ENCODE data around the gene SMG7.

SMG7 gene

DNA sequence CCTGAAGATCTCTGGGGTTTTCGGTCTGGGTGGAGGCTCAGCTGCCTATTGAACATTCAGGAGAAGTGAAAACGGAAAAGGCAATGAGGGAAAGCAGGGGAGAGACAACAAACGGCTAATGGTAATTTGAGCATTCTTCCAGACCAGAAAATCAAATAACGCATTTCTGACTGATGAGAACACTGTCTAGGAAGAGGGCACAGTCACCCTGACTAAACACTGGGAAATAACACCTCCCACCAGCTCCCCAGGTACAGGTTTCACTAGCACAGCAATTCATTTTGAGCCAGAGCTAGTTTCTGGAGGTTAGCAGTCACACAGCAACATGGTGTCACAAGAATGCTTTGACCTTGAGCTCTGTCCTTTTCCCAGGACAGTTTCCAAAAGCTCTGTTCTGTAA lies 96.8 kb downstream of the SMG7 start:
- DNase-seq = no peak

DNA sequence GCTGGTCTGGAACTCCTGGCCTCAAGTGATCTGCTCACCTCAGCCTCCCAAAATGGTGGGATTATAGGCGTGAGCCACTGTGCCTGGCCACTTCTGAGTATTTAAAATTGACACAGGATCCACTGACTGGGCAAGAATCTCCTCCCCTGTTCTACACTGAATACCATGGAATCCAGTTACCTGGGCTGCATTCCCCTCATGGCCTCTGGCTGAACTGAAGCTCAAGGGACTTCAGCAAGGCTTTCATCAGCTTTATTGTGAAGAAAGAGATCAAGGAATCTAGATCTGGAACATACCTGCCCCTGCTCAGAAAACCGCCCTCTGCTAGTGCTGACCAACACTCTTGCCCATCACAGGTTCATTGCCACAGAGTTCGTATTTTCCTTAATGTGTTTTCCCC lies 97.5 kb downstream of the SMG7 start:
- no peak for DNase-seq

GRCh38 chr1:183570451-183570850 lies 98.2 kb downstream of the SMG7 start:
- DNase-seq = no peak

DNA sequence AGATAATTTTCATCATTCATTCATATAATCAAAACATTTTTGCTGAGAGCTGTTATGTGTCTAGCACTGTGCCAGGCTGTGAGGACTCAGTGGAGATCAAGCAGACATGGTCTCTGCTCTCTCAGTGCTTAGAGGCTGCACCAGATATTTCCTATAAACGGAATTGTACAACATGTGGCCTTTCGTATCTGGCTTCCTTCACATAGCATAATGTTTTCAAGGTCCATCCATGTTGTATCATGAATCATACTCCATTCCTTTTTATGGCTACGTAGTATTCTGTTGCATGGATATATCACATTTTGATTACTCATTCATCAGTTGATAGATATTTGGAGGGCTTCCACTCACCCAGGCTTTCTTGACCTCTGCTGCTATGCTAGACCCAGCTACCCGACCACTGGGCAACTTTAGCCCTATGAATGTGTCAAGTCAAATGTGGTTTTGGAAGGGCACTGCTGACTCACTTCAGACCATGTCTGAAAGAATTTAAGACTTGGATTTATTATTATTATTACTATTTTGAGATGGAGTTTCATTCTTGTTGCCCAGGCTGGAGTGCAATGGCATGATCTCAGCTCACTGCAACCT lies 99.5 kb downstream of the SMG7 start:
- DNase-seq = no peak

DNA sequence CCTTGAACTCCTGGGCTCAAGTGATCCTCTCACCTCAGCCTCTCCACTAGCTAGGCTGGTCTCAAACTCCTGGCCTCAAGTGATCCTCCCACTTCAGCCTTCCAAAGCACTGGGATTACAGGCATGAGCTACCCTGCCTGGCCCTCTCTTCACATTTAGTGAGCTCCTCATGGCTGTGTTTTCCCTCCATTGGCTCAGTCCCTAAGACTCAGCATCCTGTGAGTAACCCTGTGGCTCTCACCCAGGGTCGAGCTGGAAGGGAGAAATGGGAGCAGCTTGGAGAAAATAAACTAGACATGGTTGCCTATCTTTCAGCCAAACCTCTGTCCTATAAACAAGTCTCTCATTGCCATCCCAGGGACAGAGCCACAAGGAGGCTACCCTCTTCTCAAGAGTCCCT lies 100.4 kb downstream of the SMG7 start:
- DNase-seq = no peak

- DNase-seq = no peak
Observed at GRCh38 chr1:183575606-183576005, 103.3 kb downstream of the SMG7 start.

DNA sequence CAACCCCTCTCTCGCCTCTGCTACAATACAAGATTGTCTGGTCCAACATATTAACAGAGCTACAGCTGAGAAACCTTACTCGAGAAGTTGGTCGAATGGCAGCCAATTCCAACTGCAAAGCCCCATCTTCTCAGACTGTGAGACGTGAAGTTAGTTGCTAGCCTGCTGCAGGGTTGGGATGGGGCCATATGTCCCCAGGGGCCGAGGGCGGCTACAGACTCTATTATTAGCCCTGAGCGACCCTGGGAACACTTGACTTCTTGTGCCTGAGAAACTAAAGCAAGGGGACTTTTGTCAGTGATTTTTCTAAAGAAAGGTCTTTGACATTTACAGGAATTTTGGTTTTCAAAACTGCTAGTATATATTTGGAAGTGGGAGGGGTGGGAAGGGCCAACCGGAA lies 104.2 kb downstream of the SMG7 start:
- no peak for DNase-seq

DNA sequence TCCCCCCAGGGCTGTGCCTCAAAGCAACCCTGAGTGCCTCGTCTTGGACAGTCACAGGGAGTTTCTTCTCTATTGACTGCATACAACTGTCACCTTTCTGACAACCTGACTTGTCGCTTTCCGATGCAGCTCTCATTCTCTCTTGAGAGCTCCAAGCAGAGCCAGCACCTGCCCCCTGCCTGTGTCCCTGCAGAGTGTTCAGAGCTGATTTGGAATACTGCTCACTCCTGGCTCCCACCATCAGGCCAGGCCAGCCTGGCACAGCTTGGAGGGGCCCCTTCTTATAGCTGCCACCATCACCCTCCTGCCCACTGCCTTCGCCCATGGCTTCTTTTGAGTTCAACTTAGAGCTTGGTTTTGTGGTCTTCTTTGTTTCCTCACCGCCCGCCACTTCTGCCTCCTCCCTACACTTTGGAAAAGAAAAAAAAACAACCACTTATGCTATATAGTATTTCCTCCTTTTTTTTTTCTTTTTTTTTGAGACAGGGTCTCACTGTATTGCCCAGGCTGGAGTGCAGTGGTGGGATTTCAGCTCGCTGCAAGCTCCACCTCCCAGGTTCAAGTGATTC lies 105.7 kb downstream of the SMG7 start:
- DNase-seq = no peak

- no peak for DNase-seq
Observed at GRCh38 chr1:183578856-183579255, 106.6 kb downstream of the SMG7 start.

- peak; percentile 16 for DNase-seq
Observed at GRCh38 chr1:183580281-183580682, 108.0 kb downstream of the SMG7 start.

DNA sequence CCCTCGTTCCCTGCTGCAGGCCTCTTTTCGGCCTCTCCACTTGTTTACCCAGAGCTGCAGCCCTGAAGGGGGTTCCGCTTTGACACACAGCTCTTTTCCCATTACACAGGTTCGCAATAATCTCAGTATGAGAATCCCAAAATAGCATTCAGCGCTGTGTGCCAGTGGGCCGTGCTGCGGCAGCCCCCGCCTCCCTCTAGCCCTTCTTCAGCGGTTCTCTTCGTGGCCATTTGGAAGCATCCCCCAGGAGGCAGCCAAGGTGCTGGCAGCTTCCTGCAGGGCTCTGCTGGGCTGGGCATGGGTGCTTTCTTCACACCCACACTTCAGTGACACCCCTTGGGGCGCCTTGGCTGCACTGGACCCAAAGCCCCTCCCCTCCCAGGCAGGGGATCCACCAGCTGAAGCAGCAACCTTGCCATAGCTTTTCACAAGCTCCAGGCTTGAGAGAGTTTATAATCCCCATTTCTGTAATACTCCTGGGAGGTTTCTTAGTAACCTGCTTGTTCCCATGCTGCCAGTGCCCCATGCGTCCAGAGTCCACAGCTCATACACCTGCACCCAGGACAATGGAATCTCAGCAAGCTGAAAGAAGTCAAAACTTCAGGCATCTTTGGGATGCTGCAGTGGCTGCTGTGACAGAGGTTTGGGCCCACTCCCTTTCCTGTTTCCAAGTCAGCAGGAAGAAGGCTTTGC lies 109.9 kb downstream of the SMG7 start:
- no peak for DNase-seq

DNA sequence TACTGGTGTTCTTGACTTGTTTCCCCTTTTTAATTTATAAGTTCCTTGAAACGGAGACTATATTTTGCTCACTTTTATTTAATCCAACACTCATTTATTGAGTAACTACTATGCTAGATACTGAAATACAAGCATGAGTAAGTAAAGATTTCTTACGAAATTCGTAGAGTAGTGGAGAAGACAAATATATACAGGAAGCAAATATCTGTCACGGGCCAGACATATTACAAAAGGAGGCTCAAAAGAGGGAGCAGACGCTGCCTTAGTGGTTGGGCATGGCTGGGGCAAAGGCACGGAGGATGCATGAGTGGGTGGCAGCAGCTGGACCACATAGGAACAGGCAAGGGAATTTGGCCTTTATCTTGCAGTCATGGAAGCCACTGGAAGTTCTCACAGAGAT lies 111.2 kb downstream of the SMG7 start:
- no peak for DNase-seq

DNA sequence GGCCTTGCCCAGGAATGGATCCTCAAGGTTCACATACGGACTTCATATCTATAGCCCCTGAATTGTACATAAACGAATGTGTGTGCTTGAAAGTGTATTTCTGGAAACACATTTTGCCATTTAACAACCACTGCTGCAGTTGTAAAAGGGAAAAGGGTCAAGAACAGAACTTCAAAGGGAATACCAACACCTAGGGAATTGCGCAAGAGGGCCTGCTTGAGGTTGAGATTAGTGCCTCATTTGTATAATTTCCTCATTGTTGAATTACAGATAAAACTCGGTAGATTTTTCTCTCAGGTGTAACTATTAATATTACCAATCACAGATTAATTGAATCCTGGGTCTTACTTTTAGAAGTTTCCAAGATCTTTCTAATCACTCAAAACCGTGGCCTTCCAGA lies 111.8 kb downstream of the SMG7 start:
- no peak for DNase-seq

GRCh38 chr1:183585038-183585437 lies 112.7 kb downstream of the SMG7 start:
- no peak for DNase-seq

- no peak for DNase-seq
Observed at GRCh38 chr1:183586455-183586854, 114.2 kb downstream of the SMG7 start.

GRCh38 chr1:183586926-183587325 lies 114.6 kb downstream of the SMG7 start:
- DNase-seq = no peak

DNA sequence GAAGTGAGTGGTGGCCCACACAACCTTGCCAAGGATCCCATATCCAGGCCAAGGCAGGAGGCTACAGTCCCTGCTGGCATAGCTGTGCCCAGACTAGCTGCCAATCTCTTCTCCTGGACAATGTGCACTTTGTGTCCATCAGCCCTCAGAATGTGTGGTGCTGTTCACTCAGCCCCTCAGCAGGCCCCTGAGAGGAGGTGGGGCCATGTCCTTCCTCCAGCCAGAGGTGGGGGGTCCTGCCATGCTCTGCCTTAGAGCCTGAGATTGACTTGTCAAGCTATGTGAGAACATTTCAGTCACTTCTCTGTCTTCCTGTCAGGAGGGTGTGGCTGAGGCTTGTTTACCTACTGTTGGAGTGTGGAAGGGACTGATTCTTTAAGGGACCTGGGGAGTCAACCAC lies 116.5 kb downstream of the SMG7 start:
- no peak for DNase-seq

- DNase-seq = no peak
Observed at GRCh38 chr1:183589384-183589783, 117.1 kb downstream of the SMG7 start.

DNA sequence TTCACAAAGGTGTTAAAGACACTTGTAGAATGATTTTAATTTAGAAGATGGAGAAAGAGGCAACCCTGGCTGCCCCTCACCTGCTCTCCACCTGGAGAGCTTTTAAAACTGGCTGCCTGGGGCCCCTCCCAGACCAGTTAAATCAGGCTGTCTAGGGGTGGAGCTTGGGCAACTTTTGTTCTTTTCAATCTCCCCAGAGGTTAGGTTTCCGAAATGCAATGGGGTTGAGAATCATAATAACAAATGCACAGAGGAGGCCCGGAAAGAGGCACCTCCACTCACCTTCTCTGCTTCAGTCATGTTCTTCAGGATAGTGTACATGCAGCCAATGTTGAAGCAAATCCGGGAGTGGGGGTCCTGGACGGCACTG lies 117.6 kb downstream of the SMG7 start:
- no peak for DNase-seq

DNA sequence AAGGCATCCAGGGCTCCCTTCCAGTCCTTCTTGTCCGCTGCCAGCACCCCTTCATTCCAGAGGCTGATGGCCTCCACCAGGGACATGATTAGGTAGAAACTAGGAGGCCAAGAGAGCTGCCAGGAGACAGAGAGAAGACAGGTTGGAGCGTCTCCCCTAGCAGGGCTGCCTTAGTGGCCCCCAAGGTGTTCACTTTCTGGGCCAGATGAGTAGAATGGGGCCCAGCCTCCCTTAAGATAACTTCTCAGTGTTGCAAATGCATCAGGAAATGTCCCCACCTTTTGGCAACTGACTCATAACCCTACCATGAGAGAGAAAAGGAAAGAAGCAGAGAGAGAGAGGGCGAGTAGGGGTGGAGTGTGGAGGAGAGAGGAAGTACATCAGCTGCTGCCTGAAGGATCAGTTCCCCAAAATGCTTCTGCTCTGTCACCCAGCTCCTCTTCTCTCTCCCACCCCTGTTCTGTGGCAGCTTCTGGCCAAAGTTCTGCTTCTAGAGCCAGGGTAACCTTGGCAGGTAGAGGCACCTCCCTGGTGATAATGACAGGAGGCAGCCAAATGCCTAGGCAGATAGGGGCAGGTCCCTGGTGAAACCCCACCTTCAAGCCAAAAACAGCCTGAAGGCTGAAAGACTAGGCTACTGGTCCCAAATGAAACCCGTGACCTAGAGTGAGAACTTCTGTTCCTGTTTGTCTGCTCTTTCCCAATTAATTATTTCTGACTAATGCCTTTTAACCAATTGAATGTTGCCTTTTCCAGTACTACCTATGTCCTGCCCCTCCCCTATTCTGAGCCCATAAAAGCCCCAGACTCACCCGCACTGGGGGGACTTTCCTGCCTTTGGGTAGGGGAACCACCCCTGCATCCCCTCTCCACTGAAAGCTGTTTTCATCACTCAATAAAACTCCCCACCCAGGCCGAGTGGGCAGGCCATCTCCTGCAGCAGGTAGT lies 118.2 kb downstream of the SMG7 start, which contains the start of gene NCF2:
TSS of gene NCF2 (minus strand) at position 216 of the 948 bp plus-strand sequence. CDS start at position 86, 130 bp downstream.
- DNase-seq = no peak

GRCh38 chr1:183592733-183593132 lies 120.4 kb downstream of the SMG7 start:
- DNase-seq = no peak

GRCh38 chr1:183593356-183593755 lies 121.1 kb downstream of the SMG7 start:
- DNase-seq = no peak

DNA sequence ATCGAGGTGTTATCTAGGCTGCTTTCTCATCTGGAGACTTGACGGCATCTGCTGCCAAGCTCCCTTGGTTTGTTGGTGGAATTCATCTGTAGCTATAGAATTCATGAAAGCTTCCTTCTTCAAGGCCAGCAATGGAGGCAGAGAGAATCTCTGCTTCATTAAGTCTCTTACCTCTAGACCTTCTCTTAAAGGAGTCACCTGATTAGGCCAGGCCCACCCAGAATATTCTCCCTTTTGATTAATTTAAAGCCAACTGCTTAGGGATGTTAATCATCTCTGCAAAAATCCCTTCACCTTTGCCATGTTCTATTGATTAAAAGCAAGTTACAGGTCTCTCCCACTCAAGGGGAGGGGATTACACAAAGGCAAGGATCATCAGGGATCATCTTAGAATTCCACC lies 123.2 kb downstream of the SMG7 start:
- no peak for DNase-seq

DNA sequence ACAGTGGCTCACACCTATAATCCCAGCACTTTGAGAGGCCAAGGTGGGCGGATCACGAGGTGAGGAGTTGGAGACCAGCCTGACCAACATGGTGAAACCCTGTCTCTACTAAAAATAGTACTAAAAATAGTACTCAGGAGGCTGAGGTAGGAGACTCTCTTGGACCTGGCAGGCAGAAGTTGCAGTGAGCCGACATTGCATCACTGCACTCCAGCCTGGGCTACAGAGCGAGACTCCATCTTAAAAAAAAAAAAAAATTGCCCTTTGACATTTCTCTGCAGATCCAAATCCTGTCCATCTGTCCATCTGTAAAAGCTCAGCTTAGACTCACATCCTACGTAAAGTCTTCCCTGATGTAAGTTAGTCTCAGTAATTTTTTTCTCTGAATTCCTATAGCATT lies 124.2 kb downstream of the SMG7 start:
- no peak for DNase-seq

All from NCI-H1092 (cell line).